ENCODE measurements around the gene IL17D. TPM values are rescaled to one million over a fixed set of nuclear protein-coding genes. Genes with fewer than 3 reads are reported as not detected.

Gene IL17D
- total and polyA plus RNA-seq, 3 donors from 2014 or later = 1.6 to 5.3 (median 4.8) TPM

GRCh38 chr13:20666948-20667347 lies 36.6 kb upstream of the IL17D start:
- Histone ChIP-seq H3K9me3 (no peaks in the 10 kb centered on the region), H3K4me3 (no peak overlapping the region), H3K27me3 (no peaks in the 10 kb centered on the region), H3K36me3 (ENCODE audit: low read depth, missing control alignments) (no peaks in the 10 kb centered on the region), H3K27ac (no peak overlapping the region), H3K4me1 (no peaks in the 10 kb centered on the region)
- intact Hi-C loops (cut with DNase I; ENCODE audit: low total_unique reads) = no loop called here
- DNase-seq = no peak
- TF ChIP-seq POLR2A (IDR thresholded peaks at IDR 0.05) = no peak
- no peak for TF ChIP-seq CTCF (IDR thresholded peaks at IDR 0.05)
- 88 to 97% methylated on average over 4 of the region's 4 CpGs for WGBS, 2 donors

GRCh38 chr13:20667857-20668437 lies 35.6 kb upstream of the IL17D start:
- TF ChIP-seq POLR2A (IDR thresholded peaks at IDR 0.05) (no peak), CTCF (IDR thresholded peaks at IDR 0.05) (no peak)
- WGBS, 2 donors = 66 to 88% methylated on average over 4 of the region's 4 CpGs
- H3K4me3 ChIP-seq = no peak overlapping the region
- no peaks in the 10 kb centered on the region for H3K27me3 ChIP-seq
- no peak for DNase-seq
- no peaks in the 10 kb centered on the region for H3K4me1 ChIP-seq
- H3K9me3 ChIP-seq = no peaks in the 10 kb centered on the region
- no peak overlapping the region for H3K27ac ChIP-seq
- no peaks in the 10 kb centered on the region for H3K36me3 ChIP-seq (ENCODE audit: low read depth, missing control alignments)
- intact Hi-C loops (cut with DNase I; ENCODE audit: low total_unique reads) = no loop called here

GRCh38 chr13:20669162-20669561 lies 34.3 kb upstream of the IL17D start:
- 76 to 93% methylated on average over 5 of the region's 5 CpGs for WGBS, 2 donors

GRCh38 chr13:20671789-20672188 lies 31.7 kb upstream of the IL17D start:
- DNase-seq = no peak
- Histone ChIP-seq H3K9me3 (no peaks in the 10 kb centered on the region), H3K4me1 (no peaks in the 10 kb centered on the region), H3K27me3 (no peaks in the 10 kb centered on the region), H3K4me3 (no peak overlapping the region), H3K36me3 (ENCODE audit: low read depth, missing control alignments) (no peaks in the 10 kb centered on the region), H3K27ac (no peak overlapping the region)
- WGBS, 2 donors = 92 to 95% methylated on average over 1 of the region's 1 CpG
- TF ChIP-seq POLR2A (IDR thresholded peaks at IDR 0.05) (no peak), CTCF (IDR thresholded peaks at IDR 0.05) (no peak)
- intact Hi-C loops (cut with DNase I; ENCODE audit: low total_unique reads) = no loop called here

More at GRCh38 chr13:20669162-20669561, 34.3 kb upstream of the IL17D start:
- no peak overlapping the region for H3K27ac ChIP-seq
- no peaks in the 10 kb centered on the region for H3K4me1 ChIP-seq
- H3K36me3 ChIP-seq (ENCODE audit: low read depth, missing control alignments) = no peaks in the 10 kb centered on the region
- intact Hi-C loops (cut with DNase I; ENCODE audit: low total_unique reads) = no loop called here
- no peak for DNase-seq
- no peak overlapping the region for H3K4me3 ChIP-seq
- H3K27me3 ChIP-seq = no peaks in the 10 kb centered on the region
- TF ChIP-seq CTCF (IDR thresholded peaks at IDR 0.05) (no peak), POLR2A (IDR thresholded peaks at IDR 0.05) (no peak)
- H3K9me3 ChIP-seq = no peaks in the 10 kb centered on the region

- no peaks in the 10 kb centered on the region for H3K9me3 ChIP-seq
- WGBS, 2 donors = 41 to 81% methylated on average over 2 of the region's 2 CpGs
- intact Hi-C loops (cut with DNase I; ENCODE audit: low total_unique reads) = no loop called here
Observed at GRCh38 chr13:20672772-20673171, 30.7 kb upstream of the IL17D start.

More at GRCh38 chr13:20672772-20673171, 30.7 kb upstream of the IL17D start:
- Histone ChIP-seq H3K4me3 (no peak overlapping the region), H3K27ac (no peak overlapping the region), H3K36me3 (ENCODE audit: low read depth, missing control alignments) (no peaks in the 10 kb centered on the region), H3K27me3 (no peaks in the 10 kb centered on the region), H3K4me1 (no peaks in the 10 kb centered on the region)
- no peak for TF ChIP-seq CTCF (IDR thresholded peaks at IDR 0.05)
- no peak for TF ChIP-seq POLR2A (IDR thresholded peaks at IDR 0.05)
- no peak for DNase-seq
